Natural killer cell (primary cell): Measurements from ENCODE around the gene GABRA4. TPM values are rescaled to one million over a fixed set of nuclear protein-coding genes. Genes with fewer than 3 reads are reported as not detected.
A peak's percentile ranks its signal among the peaks of the same experiment; 100 is the strongest.

Experiments used
- ATAC-seq, 3 donors: fragments of 150-1000 bp in 2 of 3; fragments of 200-7000 bp in 1 of 3; cut with Tn5 transposase; 1 replicate in 1 of 3; 2 replicates in 2 of 3; pipeline ENCODE4 v1.10.0; 2021; ENCODE audit warnings: mild to moderate bottlenecking in 2 of 3, moderate library complexity in 2 of 3
- DNase-seq, 2 donors: peaks; one replicate each; pipeline versions ENCODE4 v3.0.0 to v3.0.0-alpha.2; 2013 to 2021; ENCODE audit warnings: mixed read lengths in 1 of 2
- H3K27ac ChIP-seq: one replicate; pipeline ENCODE4 v1.5.1; 2013; ENCODE audit warnings: mild to moderate bottlenecking, low read length
- H3K27me3 ChIP-seq: one replicate; pipeline ENCODE4 v1.6.1; 2013; ENCODE audit warnings: low read length; ENCODE audit not compliant: control insufficient read depth, insufficient read depth
- H3K36me3 ChIP-seq: one replicate; pipeline ENCODE4 v1.6.1; 2013; ENCODE audit warnings: low read length; ENCODE audit not compliant: control insufficient read depth, insufficient read depth
- H3K4me1 ChIP-seq: one replicate; pipeline ENCODE4 v1.6.1; 2013; ENCODE audit warnings: low read length; ENCODE audit not compliant: control insufficient read depth, insufficient read depth
- H3K4me3 ChIP-seq: one replicate; pipeline ENCODE4 v1.5.1; 2013; ENCODE audit warnings: low read length
- H3K9me3 ChIP-seq: one replicate; pipeline ENCODE4 v1.6.1; 2013; ENCODE audit warnings: low read length; ENCODE audit not compliant: control insufficient read depth, insufficient read depth
- H3K27ac Mint-ChIP-seq, 2 donors: one replicate each; pipeline ENCODE4 v1.8.0; 2022; ENCODE audit warnings: mild to moderate bottlenecking in 2 of 2, mixed read lengths in 2 of 2, moderate library complexity in 1 of 2
- H3K27me3 Mint-ChIP-seq, 2 donors: one replicate each; pipeline ENCODE4 v1.8.0; 2022; ENCODE audit warnings: low read depth in 2 of 2, mixed read lengths in 2 of 2
- H3K36me3 Mint-ChIP-seq: one replicate; pipeline ENCODE4 v1.8.0; 2022; ENCODE audit warnings: mixed read lengths
- H3K4me1 Mint-ChIP-seq, 2 donors: one replicate each; pipeline ENCODE4 v1.8.0; 2022; ENCODE audit warnings: mixed read lengths in 2 of 2
- H3K4me3 Mint-ChIP-seq: one replicate; pipeline ENCODE4 v1.8.0; 2022; ENCODE audit warnings: mild to moderate bottlenecking, moderate library complexity, mixed read lengths
- H3K9me3 Mint-ChIP-seq, 2 donors: one replicate each; pipeline ENCODE4 v1.8.0; 2022; ENCODE audit warnings: mixed read lengths in 2 of 2
- WGBS: methylation state at CpG from one replicate; pipeline ENCODE4 v1.1.7; 2013; ENCODE audit warnings: missing lambda C conversion rate; ENCODE audit not compliant: insufficient coverage; 5-methylcytosine and 5-hydroxymethylcytosine counted together
- intact Hi-C: fragments of 100-400 bp; cut with micrococcal nuclease; formaldehyde crosslinking; loops from one replicate; pipeline ENCODE4 v1.14.2; 2022
- total RNA-seq, 4 donors: library from RNA; stranded (reverse); fragments of 120-200 nt in 1 of 4; gene quantifications; one replicate each; pipeline versions ENCODE4 v1.2.3 to v1.2.4, GENCODE V29; 2013 to 2022
- TF ChIP-seq, protein P1 (sequence below): fragments of 200-600 bp; IDR thresholded peaks from one replicate; pipeline ENCODE4 v1.8.0; 2022; ENCODE audit warnings: antibody characterized with exemption

Gene GABRA4
- total RNA-seq, 3 donors from 2014 or later (not counting 1 experiment from before 2014, with no cell fraction given): not detected

- TF ChIP-seq, protein P1, sequence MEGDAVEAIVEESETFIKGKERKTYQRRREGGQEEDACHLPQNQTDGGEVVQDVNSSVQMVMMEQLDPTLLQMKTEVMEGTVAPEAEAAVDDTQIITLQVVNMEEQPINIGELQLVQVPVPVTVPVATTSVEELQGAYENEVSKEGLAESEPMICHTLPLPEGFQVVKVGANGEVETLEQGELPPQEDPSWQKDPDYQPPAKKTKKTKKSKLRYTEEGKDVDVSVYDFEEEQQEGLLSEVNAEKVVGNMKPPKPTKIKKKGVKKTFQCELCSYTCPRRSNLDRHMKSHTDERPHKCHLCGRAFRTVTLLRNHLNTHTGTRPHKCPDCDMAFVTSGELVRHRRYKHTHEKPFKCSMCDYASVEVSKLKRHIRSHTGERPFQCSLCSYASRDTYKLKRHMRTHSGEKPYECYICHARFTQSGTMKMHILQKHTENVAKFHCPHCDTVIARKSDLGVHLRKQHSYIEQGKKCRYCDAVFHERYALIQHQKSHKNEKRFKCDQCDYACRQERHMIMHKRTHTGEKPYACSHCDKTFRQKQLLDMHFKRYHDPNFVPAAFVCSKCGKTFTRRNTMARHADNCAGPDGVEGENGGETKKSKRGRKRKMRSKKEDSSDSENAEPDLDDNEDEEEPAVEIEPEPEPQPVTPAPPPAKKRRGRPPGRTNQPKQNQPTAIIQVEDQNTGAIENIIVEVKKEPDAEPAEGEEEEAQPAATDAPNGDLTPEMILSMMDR: peak; percentile 56
- H3K27me3 Mint-ChIP-seq: peaks cover 29 to 70% of the 10 kb centered on the region in 2 donors
Observed at GRCh38 chr4:47032405-47033106, 39.2 kb upstream of the GABRA4 start.

GRCh38 chr4:47031751-47032404 is 38.5 kb upstream of the GABRA4 start:
- peak in 1 of 3 donors; percentile 31 for ATAC-seq
- TF ChIP-seq, protein P1: no peak
- WGBS: 2% methylated on average over 17 of the region's 19 CpGs
- Histone ChIP-seq H3K27ac (no peak overlapping the region), H3K4me1 (peaks cover 21% of the 10 kb centered on the region), H3K36me3 (no peaks in the 10 kb centered on the region), H3K9me3 (no peaks in the 10 kb centered on the region), H3K27me3 (peaks cover 38% of the 10 kb centered on the region), H3K4me3 (peak overlapping the region; percentile 13)
- H3K27ac Mint-ChIP-seq: peak overlapping the region in 1 of 2 donors; percentile 39
- H3K4me1 Mint-ChIP-seq: peaks cover 19 to 20% of the 10 kb centered on the region in 2 donors
- no peaks in the 10 kb centered on the region for H3K36me3 Mint-ChIP-seq
- H3K9me3 Mint-ChIP-seq: no peaks in the 10 kb centered on the region
- intact Hi-C loops: loop anchor here (1.0 to 5.0 kb wide), 2 partner anchors 100 to 190 kb away; no protein-coding TSS in a partner anchor
- peaks cover 29 to 64% of the 10 kb centered on the region in 2 donors for H3K27me3 Mint-ChIP-seq
- peak overlapping the region; percentile 70 for H3K4me3 Mint-ChIP-seq
- peak in 1 of 2 donors; percentile 15 for DNase-seq

More at GRCh38 chr4:47032405-47033106, 39.2 kb upstream of the GABRA4 start:
- Histone ChIP-seq H3K9me3 (no peaks in the 10 kb centered on the region), H3K4me1 (peaks cover 21% of the 10 kb centered on the region), H3K27ac (no peak overlapping the region), H3K27me3 (peaks cover 38% of the 10 kb centered on the region), H3K4me3 (peak overlapping the region; percentile 13), H3K36me3 (no peaks in the 10 kb centered on the region)
- intact Hi-C loops: loop anchor here (1.0 to 5.0 kb wide), 2 partner anchors 100 to 190 kb away; no protein-coding TSS in a partner anchor
- Mint-ChIP-seq H3K36me3 (no peaks in the 10 kb centered on the region), H3K9me3 (no peaks in the 10 kb centered on the region), H3K4me1 (peaks cover 19 to 20% of the 10 kb centered on the region in 2 donors), H3K27ac (peak overlapping the region in 1 of 2 donors; percentile 39), H3K4me3 (peak overlapping the region; percentile 70)
- DNase-seq (peak; percentile 31 to 51), ATAC-seq (peak; percentile 76 to 93 (median 88))
- 6% methylated on average over 47 of the region's 47 CpGs for WGBS

DNA sequence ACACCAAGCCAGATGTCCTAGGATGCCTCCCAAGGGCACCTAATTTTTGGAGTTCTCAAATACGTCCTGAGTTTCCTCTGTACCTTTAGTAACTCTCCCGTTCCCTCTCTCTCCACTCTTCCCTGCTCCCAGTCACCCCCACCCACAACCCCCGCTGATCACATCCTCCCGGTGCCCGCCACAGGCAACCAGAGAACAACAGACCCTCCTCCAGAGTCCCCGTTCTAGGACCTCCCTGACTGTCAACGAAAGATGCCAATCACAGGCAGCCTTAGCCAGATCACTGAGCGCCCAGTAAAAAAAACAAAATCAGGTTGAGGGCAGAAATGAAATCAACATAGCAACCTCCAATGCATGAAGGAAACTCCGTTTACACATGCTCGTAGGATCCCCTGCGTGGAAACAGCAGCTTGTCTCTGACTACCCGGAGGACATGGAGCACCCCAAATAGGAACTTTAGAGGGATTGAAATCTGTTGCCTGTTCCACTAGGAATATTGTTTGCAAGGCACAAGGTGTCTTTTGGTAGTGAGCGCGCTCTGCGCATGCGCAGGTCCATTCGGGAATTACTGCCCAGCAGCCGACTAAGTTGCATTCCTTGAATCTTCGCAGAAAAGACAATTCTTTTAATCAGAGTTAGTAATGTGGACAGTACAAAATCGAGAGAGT is 37.8 kb upstream of the GABRA4 start, which contains the start of gene GABRB1:
Gene GABRB1, plus strand, starts transcription at position 557 of the 668 bp plus-strand sequence.
- Mint-ChIP-seq H3K27ac (peak within 1 kb of the TSS in 1 of 2 donors; percentile 39), H3K9me3 (no peaks in the 10 kb centered on the region), H3K4me1 (peaks cover 19 to 20% of the 10 kb centered on the region in 2 donors), H3K27me3 (peaks cover 29 to 61% of the 10 kb centered on the region in 2 donors), H3K4me3 (peak within 1 kb of the TSS; percentile 70), H3K36me3 (no peaks in the 10 kb centered on the region)
- Histone ChIP-seq H3K27ac (no peak within 1 kb of the TSS), H3K4me1 (peaks cover 21% of the 10 kb centered on the region), H3K4me3 (peak within 1 kb of the TSS; percentile 13), H3K9me3 (no peaks in the 10 kb centered on the region), H3K27me3 (peaks cover 38% of the 10 kb centered on the region), H3K36me3 (no peaks in the 10 kb centered on the region)
- TF ChIP-seq, protein P1: no peak
- intact Hi-C loops: loop anchor here (5.0 kb wide), 1 partner anchor 189 kb away; no protein-coding TSS in a partner anchor
- ATAC-seq (peak in 1 of 3 donors; percentile 2), DNase-seq (peak in 1 of 2 donors; percentile 19)
- WGBS: 10% methylated on average over 20 of the region's 20 CpGs
